ENCODE data around the gene LALBA.
"Not testable (repeated sequence)": the region's sequence is repeated elsewhere in the genome, so short reads cannot be mapped to it uniquely, and the experiment has no call there.

The LALBA gene

DNA sequence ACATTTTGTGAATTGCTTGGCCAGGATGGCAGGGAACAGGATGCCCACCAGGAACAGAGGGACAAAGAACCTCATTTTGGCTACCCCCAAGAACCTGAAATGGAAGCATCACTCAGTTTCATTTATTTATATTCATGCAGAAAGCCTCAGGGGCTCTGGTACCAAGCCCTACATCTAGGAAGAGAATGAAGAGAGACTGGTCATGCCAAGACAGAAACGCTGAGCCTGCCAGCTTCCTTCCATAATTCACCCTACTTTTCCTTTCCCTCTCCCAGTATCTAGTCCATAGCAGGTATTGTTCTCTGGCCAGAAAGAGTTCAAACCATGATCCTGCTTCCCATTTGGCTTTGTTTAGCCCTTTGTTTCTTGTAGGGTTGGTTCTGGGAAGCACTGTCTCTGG, at the start of gene LALBA:
TSS of gene LALBA (minus strand) at position 101 of the 400 bp plus-strand sequence. CDS start at position 75, 26 bp downstream.
- DNase-seq = no peak

DNA sequence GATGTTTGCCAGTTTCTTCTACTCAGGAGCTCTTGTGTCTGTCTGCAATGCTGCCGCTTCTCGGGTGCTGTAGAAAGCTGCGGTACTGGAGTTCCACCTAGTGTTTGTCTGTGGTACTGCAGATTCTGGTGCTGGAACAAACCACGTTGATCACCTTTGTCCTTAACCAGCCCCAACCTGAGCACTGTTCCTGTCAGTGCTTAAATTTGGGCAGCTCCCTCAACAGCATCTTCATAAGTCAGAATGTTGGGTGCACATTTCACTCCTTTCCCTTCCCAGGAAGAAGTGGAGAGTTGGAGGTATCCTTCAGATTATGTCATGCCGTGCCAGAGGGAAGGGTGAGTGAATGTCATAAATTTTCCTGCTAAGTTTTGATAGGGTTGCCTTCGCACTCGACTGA, 48.7 kb upstream of the LALBA start:
- peak; percentile 36 for DNase-seq

DNA sequence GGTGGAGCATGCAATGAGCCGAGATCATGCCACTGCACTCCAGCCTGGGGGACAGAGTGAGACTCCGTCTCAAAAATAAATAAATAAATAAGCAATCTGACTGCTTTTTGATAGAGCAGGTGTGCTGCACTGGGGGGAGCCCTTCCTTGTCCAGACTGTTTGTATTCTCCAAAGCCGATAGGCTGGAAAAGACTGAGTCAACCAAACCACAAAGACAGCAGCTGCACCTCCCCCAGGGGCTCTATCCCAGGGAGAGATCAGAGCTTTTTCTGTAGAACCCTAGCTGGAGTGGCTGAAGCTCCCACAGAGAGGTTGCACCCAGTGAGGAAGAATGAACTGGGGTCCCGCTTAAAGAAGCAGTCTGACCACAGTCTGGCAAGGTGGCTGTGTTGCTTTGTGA, 45.8 kb upstream of the LALBA start:
- DNase-seq = no peak

- DNase-seq = no peak
Measured at GRCh38 chr12:48613321-48613720, 43.5 kb upstream of the LALBA start.

DNA sequence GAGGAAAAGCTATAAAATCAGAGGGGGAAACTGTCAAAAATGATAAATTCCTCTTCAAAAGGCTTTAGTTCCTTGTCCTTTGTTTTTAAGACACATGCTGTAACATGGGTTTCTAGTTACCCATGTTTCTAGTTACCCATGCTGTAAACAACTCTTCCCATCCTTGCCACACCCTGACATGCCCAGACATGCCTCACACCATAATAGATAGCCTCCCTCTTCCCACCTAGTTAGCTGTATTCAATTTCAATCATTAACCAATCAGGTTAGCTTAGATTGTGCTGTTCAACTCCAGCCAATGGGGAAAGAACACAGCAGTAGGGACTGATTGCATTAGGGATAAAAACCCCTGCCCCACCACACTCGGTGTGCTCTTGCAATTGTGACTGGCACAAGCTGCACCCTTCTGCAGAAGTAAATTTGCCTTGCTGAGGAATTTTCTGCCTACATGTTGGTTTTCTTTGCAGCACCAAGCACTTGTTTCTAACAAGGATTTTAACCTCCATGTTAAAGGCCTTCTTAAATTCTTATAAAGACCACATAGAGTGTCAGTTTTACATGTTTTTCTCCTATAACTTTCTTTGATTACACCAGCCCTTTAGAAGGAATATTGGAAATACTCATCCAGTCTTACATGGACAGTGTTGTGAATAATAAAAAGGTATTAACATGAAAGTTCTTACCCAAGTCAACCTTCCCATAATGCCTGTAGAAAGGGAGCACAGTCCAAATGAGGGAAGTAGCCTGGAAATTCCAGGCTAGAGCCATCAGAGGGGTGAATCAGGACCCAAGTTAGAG, 32.5 kb upstream of the LALBA start:
- DNase-seq = no peak

DNA sequence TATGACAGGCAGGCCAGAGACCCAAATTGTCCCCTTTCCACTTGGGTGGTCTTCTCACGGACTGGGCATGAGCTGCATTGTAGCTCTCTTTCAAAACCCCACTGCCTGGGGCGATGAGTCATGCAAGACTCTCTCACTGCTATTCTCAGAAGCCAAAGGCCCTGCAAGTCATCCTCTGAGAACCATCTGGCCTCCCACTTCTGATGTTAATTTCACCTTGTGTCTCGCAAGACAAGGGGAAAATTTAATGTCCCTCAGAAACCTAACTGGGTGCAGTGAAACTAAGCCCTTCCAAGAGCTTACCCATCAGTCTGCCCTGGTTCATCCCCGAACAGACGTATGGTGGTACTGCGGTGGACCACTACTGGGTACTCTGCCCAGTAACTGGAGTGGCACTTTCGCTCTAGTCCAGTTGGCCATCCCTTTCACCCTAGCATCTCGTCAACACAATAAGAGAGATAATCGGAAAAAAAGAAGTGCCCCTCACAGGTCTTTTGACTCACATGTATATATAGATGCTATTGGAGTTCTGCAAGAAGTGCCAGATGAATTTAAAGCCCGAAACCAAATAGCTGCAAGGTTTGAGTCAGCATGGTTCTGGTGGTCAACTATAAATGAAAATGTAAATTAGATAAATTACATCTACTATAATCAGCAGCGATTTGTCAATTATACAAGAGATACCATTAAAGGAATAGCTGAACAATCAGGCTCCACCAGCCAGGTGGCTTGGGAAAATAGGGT, 31.3 kb upstream of the LALBA start:
- no peak for DNase-seq

GRCh38 chr12:48600552-48600951, 30.7 kb upstream of the LALBA start:
- DNase-seq = no peak

- DNase-seq = no peak
Measured at GRCh38 chr12:48592591-48593086, 22.8 kb upstream of the LALBA start.

DNA sequence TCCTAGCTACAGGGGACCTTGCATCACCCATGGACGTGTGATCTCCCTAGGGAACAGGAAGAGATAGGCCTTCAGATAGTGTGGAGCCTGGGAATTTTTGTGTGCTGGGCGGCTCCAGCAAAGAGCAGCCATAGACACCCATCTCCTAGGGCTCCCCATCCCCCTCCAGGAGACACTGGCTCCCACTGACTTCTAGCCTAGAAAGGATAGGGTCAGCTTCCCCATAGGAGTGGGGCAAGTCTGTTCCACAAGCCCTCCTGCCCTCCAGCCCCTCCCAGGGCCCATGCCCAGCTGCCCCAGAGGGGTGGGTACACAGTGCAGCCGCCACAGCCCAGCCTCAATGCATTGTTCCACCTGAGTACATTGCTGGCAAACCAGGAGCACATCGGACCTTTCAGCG, 16.5 kb upstream of the LALBA start:
- no peak for DNase-seq

DNA sequence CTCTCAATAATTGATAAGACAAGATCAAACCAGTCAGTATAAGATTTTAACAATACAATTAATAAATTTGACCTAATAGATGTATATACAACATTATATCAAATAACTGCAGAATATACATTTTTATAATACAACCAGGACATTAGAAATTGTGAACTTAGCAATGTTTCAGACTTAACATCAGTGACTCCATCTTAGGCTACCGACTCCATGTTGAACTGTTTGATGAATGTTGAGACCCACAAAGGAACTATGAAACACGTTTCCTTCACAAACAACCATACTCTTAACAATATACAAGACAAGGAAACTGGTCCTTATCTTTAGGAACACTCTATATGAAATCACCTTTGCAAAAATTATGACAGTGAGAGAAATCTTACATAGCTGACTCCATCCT, 13.9 kb upstream of the LALBA start:
- no peak for DNase-seq

DNA sequence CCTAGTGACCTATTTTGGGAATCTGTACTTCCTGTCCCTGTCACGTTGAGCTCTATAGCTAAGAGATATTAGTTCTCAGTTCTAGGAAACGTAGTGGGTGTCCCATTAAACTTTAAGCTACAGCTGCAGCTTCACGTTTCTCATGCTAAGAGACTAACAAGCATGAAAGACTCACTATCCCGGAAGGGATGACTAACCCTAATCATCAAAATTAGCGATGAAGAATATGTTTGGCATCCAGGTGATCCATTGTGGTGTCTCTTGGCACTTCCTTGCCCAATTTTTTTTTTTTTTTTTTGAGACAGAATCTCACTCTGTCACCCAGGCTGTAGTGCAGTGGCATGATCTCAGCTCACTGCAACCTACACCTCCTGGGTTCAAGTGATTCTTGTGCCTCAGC, 11.0 kb upstream of the LALBA start:
- no peak for DNase-seq

DNA sequence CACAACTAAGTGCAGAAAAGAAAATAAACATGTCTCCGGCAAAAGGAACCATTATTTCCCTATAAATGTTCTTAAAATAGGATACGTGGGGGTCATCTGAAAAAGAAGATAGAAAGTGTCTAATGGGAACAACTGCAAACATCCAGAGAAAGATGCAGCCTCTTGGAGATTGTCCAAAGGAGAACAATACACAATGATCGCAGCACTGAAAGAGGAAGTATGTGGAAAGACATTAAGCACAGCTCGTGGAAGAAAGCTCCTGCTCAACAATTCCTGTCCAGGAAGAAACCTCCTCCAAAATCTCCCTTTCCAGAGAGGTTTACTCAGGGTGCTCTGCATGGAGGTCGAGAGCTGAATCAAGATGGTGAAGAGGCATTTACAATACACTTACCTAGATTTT, 2.5 kb upstream of the LALBA start:
- DNase-seq = no peak

- no peak for DNase-seq
Measured at GRCh38 chr12:48567731-48568130, 2.1 kb downstream of the LALBA start.

DNA sequence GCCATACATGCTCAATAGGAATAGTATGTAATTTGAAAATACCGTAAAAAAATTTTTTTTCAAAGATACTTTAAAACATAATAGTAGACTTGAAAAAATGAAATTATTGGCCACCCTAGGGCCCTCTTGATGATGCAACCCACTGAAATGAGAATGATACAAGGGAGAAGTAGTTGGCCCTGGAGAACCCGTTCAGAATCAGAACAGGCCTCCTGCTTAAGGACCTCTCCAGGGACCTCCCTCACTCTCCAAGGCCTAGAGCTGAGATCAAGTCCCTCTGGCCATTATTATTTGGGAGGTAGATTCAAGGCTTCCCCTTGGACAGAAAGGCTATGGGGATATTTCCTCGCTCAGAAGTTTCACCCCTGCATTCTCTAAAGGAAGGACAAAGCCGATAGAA, 11.9 kb downstream of the LALBA start:
- no peak for DNase-seq

GRCh38 chr12:48556631-48557030, 13.2 kb downstream of the LALBA start:
- no peak for DNase-seq

DNA sequence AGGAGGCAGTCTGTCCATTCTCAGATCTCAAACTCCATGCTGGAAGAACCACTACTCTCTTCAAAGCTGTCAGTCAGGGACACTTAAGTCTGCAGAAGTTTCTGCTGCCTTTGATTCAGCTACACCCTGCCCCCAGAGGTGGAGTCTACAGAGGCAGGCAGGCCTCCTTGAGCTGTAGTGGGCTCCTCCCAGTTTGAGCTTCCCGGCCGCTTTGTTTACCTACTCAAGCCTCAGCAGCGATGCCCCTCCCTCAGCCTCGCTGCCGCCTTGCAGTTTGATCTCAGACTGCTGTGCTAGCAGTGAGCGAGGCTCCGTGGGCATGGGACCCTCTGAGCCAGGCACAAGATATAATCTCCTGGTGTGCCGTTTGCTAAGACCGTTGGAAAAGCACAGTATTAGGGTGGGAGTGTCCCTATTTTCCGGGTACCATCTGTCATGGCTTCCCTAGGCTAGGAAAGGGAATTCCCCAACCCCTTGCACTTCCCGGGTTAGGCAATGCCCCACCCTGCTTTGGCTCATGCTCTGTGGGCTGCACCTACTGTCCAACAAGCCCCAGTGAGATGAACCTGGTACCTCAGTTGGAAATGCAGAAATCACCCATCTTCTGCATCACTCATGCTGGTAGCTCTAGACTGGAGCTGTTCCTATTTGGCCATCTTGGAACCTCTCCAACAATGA, 16.0 kb downstream of the LALBA start:
- not testable (repeated sequence) for DNase-seq

GRCh38 chr12:48551636-48552035, 18.2 kb downstream of the LALBA start:
- not testable (repeated sequence) for DNase-seq

DNA sequence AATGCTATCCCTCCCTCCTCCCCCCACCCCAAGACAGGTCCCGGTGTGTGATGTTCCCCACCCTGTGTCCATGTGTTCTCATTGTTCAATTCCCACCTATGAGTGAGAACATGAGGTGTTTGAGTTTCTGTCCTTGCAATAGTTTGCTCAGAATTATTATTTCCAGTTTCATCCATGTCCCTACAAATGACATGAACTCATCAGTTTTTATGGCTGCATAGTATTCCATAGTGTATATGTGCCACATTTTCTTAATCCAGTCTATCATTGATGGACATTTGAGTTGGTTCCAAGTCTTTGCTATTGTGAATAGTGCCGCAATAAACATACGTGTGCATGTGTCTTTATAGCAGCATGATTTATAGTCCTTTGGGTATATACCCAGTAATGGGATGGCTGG, 22.8 kb downstream of the LALBA start:
- DNase-seq = not testable (repeated sequence)

GRCh38 chr12:48545833-48546469, 23.9 kb downstream of the LALBA start:
- DNase-seq = no peak

GRCh38 chr12:48542300-48542928, 27.4 kb downstream of the LALBA start:
- no peak for DNase-seq

- no peak for DNase-seq
Measured at GRCh38 chr12:48536602-48537001, 33.2 kb downstream of the LALBA start.

- DNase-seq = no peak
Measured at GRCh38 chr12:48532601-48533000, 37.2 kb downstream of the LALBA start.
